Trophoblast cell (in vitro differentiated cells and primary cell): ENCODE data around the gene IL6R.

Experiments
- DNase-seq, 2 donors: peaks; one replicate each; pipeline ENCODE4 v3.0.0-alpha.2; 2016
- H2AFZ ChIP-seq: 2 replicates; pipeline ENCODE4 v1.6.1; 2013; ENCODE audit warnings: low read length, moderate library complexity, mild to moderate bottlenecking; ENCODE audit not compliant: insufficient read depth, poor library complexity
- H2AK5ac ChIP-seq: 2 replicates; pipeline ENCODE4 v1.6.1; 2013; ENCODE audit warnings: mild to moderate bottlenecking, low read length
- H2BK120ac ChIP-seq: 2 replicates; pipeline ENCODE4 v1.6.1; 2013; ENCODE audit warnings: low read length, mild to moderate bottlenecking, moderate library complexity; ENCODE audit not compliant: insufficient read depth, poor library complexity
- H2BK12ac ChIP-seq: 2 replicates; pipeline ENCODE4 v1.6.1; 2013; ENCODE audit warnings: mild to moderate bottlenecking, low read length, moderate library complexity
- H2BK5ac ChIP-seq: 2 replicates; pipeline ENCODE4 v1.6.1; 2013; ENCODE audit warnings: low read length, low read depth, moderate library complexity, mild to moderate bottlenecking; ENCODE audit not compliant: poor library complexity
- H3K14ac ChIP-seq: 2 replicates; pipeline ENCODE4 v1.6.1; 2013; ENCODE audit warnings: mild to moderate bottlenecking, low read length
- H3K18ac ChIP-seq: 2 replicates; pipeline ENCODE4 v1.6.1; 2013; ENCODE audit warnings: mild to moderate bottlenecking, low read length
- H3K23ac ChIP-seq: 2 replicates; pipeline ENCODE4 v1.6.1; 2013; ENCODE audit warnings: low read length
- H3K27ac ChIP-seq: 2 replicates; pipeline ENCODE4 v1.5.1; 2013; ENCODE audit warnings: low read depth, mild to moderate bottlenecking, inconsistent platforms, low read length, moderate library complexity
- H3K27me3 ChIP-seq: 2 replicates; pipeline ENCODE4 v1.6.1; 2013; ENCODE audit warnings: inconsistent platforms, mild to moderate bottlenecking, low read length, moderate library complexity; ENCODE audit not compliant: insufficient read depth
- H3K36me3 ChIP-seq, 2 experiments: 1 replicate in 1 of 2; 2 replicates in 1 of 2; pipeline ENCODE4 v1.6.1; 2013; ENCODE audit warnings: low read length in 2 of 2, mild to moderate bottlenecking in 2 of 2, moderate library complexity in 1 of 2; ENCODE audit not compliant: insufficient read depth in 2 of 2, control insufficient read depth in 1 of 2
- H3K4ac ChIP-seq: 2 replicates; pipeline ENCODE4 v1.6.1; 2013; ENCODE audit warnings: low read depth, mild to moderate bottlenecking, low read length, moderate library complexity
- H3K4me1 ChIP-seq, 2 experiments: 1 replicate in 1 of 2; 2 replicates in 1 of 2; pipeline ENCODE4 v1.6.1; 2013; ENCODE audit warnings: low read length in 2 of 2, mild to moderate bottlenecking in 2 of 2, moderate library complexity in 1 of 2; ENCODE audit not compliant: insufficient read depth in 2 of 2, control insufficient read depth in 1 of 2
- H3K4me2 ChIP-seq: 2 replicates; pipeline ENCODE4 v1.6.1; 2013; ENCODE audit warnings: inconsistent platforms, mild to moderate bottlenecking, low read length, moderate library complexity
- H3K4me3 ChIP-seq: 2 replicates; pipeline ENCODE4 v1.5.1; 2013; ENCODE audit warnings: mild to moderate bottlenecking, low read depth, low read length, inconsistent platforms
- H3K79me1 ChIP-seq: one replicate; pipeline ENCODE4 v1.6.1; 2013; ENCODE audit warnings: low read length
- H3K79me2 ChIP-seq: 2 replicates; pipeline ENCODE4 v1.6.1; 2013; ENCODE audit warnings: low read length, mild to moderate bottlenecking; ENCODE audit not compliant: control insufficient read depth, insufficient read depth, poor library complexity
- H3K9ac ChIP-seq: 2 replicates; pipeline ENCODE4 v1.6.1; 2013; ENCODE audit warnings: mild to moderate bottlenecking, low read length
- H3K9me3 ChIP-seq: 2 replicates; pipeline ENCODE4 v1.6.1; 2013; ENCODE audit warnings: low read depth, mild to moderate bottlenecking, control low read depth, inconsistent platforms, low read length; ENCODE audit not compliant: insufficient read depth
- H4K12ac ChIP-seq: 2 replicates; pipeline ENCODE4 v1.6.1; 2013; ENCODE audit warnings: low read depth, mild to moderate bottlenecking, low read length, moderate library complexity
- H4K8ac ChIP-seq: 2 replicates; pipeline ENCODE4 v1.6.1; 2013; ENCODE audit warnings: low read depth, mild to moderate bottlenecking, low read length, moderate library complexity
- H4K91ac ChIP-seq: one replicate; pipeline ENCODE4 v1.6.1; 2013; ENCODE audit warnings: low read depth, mild to moderate bottlenecking, low read length, moderate library complexity
- WGBS: extraction: QIAGEN DNeasy Blood & Tissue Kit; methylation state at CpG from one replicate; pipeline ENCODE4 v1.1.7; 2013; ENCODE audit warnings: missing lambda C conversion rate; ENCODE audit not compliant: insufficient read length, insufficient coverage; ENCODE audit errors: extremely low coverage; 5-methylcytosine and 5-hydroxymethylcytosine counted together

The IL6R gene

DNA sequence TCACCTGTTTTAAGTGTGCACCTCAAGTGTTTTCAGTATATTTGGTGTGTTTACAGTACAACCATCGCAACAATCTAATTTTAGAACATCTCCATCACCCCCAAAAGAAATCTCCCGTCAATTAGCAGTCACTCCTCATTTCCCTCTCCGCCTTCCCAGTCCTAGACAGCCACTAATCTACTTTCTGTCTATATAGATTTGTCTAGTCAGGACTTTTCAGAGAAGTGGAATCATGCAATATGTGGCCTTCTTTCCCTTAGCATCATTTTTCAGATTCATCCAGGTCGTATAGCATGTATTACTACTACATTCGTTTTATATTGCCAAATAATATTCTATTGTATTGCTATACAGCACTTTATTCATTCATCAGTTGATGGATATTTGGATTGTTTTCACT is 98.8 kb downstream of the IL6R start:
- Histone ChIP-seq H3K9me3 (peaks cover 12% of the 10 kb centered on the region), H2BK120ac (no peak overlapping the region), H3K36me3 (no peaks in the 10 kb centered on the region), H3K4me2 (no peak overlapping the region), H3K4me3 (no peak overlapping the region), H3K4ac (no peak overlapping the region), H2AK5ac (no peak overlapping the region), H3K9ac (no peak overlapping the region), H2BK5ac (no peak overlapping the region), H3K23ac (no peak overlapping the region), H2AFZ (no peak overlapping the region), H3K79me2 (no peaks in the 10 kb centered on the region), H3K18ac (no peak overlapping the region), H3K14ac (no peak overlapping the region), H2BK12ac (no peak overlapping the region), H3K79me1 (no peaks in the 10 kb centered on the region), H4K8ac (no peak overlapping the region), H4K12ac (no peak overlapping the region), H3K27me3 (peaks cover 46% of the 10 kb centered on the region), H4K91ac (no peak overlapping the region), H3K4me1 (peaks cover 8 to 13% of the 10 kb centered on the region in 2 experiments), H3K27ac (no peak overlapping the region)
- WGBS, result no CpG with 5 or more reads among the region's 5 CpGs
- DNase-seq, result no peak

DNA sequence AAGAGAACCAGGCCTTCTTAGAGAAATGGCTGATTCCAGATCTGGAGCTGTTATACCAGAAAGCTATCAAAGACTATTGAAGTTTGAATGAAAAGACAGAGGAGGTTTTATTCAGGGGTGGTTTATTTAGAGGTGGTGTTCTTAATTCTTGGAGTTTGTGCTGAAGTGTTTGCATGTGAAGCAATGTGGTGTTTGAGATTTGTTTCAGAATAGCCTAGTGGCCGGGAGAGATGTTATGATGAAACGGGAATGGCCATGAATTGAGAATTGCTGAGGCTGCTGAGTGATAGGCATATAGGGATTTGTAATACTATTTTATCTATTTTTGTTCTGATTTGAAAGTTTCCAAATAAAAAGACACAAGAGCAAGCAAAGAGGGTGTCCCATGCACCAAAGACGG is 107.6 kb downstream of the IL6R start:
- Histone ChIP-seq H3K4me3 (no peak overlapping the region), H3K9me3 (peaks cover 1% of the 10 kb centered on the region), H3K27me3 (no peaks in the 10 kb centered on the region), H2AFZ (no peak overlapping the region), H3K27ac (no peak overlapping the region), H2BK5ac (no peak overlapping the region), H3K9ac (no peak overlapping the region), H4K12ac (no peak overlapping the region), H3K79me2 (no peaks in the 10 kb centered on the region), H3K79me1 (no peaks in the 10 kb centered on the region), H2AK5ac (no peak overlapping the region), H2BK12ac (no peak overlapping the region), H4K8ac (no peak overlapping the region), H3K4me1 (no peaks in the 10 kb centered on the region), H3K18ac (no peak overlapping the region), H3K4ac (no peak overlapping the region), H4K91ac (no peak overlapping the region), H2BK120ac (no peak overlapping the region), H3K36me3 (no peaks in the 10 kb centered on the region), H3K23ac (no peak overlapping the region), H3K4me2 (no peak overlapping the region), H3K14ac (no peak overlapping the region)
- no CpG with 5 or more reads among the region's 3 CpGs for WGBS
- DNase-seq, result no peak

- H3K18ac ChIP-seq, result no peak overlapping the region
- H3K27me3 ChIP-seq, result no peaks in the 10 kb centered on the region
- no peak overlapping the region for H2BK12ac ChIP-seq
- no peak overlapping the region for H3K9ac ChIP-seq
- no peak overlapping the region for H4K91ac ChIP-seq
- H4K12ac ChIP-seq, result no peak overlapping the region
- peaks cover 1% of the 10 kb centered on the region for H3K9me3 ChIP-seq
- DNase-seq, result no peak
- H2AFZ ChIP-seq, result no peak overlapping the region
- H3K79me1 ChIP-seq, result no peaks in the 10 kb centered on the region
- H3K23ac ChIP-seq, result no peak overlapping the region
- H3K4me1 ChIP-seq, result no peaks in the 10 kb centered on the region
- no peak overlapping the region for H2AK5ac ChIP-seq
- no peak overlapping the region for H4K8ac ChIP-seq
- H3K14ac ChIP-seq, result no peak overlapping the region
- no peak overlapping the region for H3K4ac ChIP-seq
- WGBS, result no CpG with 5 or more reads among the region's 7 CpGs
- no peak overlapping the region for H3K27ac ChIP-seq
- H3K36me3 ChIP-seq, result no peaks in the 10 kb centered on the region
- no peak overlapping the region for H3K4me3 ChIP-seq
- no peak overlapping the region for H2BK120ac ChIP-seq
- no peak overlapping the region for H2BK5ac ChIP-seq
- H3K79me2 ChIP-seq, result no peaks in the 10 kb centered on the region
- H3K4me2 ChIP-seq, result no peak overlapping the region
Measured at GRCh38 chr1:154514066-154514553, 109.0 kb downstream of the IL6R start.

DNA sequence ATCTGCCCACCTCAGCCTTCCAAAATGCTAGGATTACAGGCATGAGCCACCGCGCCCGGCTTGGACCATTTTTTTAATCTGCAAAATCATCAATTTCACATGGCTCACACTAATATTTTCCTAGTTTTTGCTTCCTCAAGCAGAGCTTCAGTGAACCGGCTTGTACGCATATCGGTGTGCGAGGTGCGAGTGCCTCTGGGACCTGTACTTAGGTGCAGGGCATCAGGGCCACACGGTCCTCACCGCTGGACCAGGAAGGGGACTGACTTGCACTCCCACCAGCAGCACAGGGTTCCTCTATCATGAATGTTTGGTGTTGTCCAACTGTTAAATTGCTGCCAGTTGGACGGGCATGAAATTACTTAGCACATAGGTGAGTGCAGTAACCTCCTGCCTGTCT is 112.5 kb downstream of the IL6R start:
- H3K4me1 ChIP-seq, result no peaks in the 10 kb centered on the region
- H4K8ac ChIP-seq, result no peak overlapping the region
- no peaks in the 10 kb centered on the region for H3K36me3 ChIP-seq
- no peak overlapping the region for H3K14ac ChIP-seq
- H3K23ac ChIP-seq, result no peak overlapping the region
- no peaks in the 10 kb centered on the region for H3K79me2 ChIP-seq
- peaks cover 1% of the 10 kb centered on the region for H3K9me3 ChIP-seq
- no peak overlapping the region for H3K4ac ChIP-seq
- H3K18ac ChIP-seq, result no peak overlapping the region
- no peak overlapping the region for H3K9ac ChIP-seq
- H4K12ac ChIP-seq, result no peak overlapping the region
- no peak for DNase-seq
- H3K4me3 ChIP-seq, result no peak overlapping the region
- no peak overlapping the region for H2BK12ac ChIP-seq
- H3K79me1 ChIP-seq, result no peaks in the 10 kb centered on the region
- no peak overlapping the region for H3K4me2 ChIP-seq
- H2AFZ ChIP-seq, result no peak overlapping the region
- H3K27ac ChIP-seq, result no peak overlapping the region
- no peak overlapping the region for H2AK5ac ChIP-seq
- WGBS, result no CpG with 5 or more reads among the region's 11 CpGs
- H3K27me3 ChIP-seq, result peaks cover 4% of the 10 kb centered on the region
- H2BK120ac ChIP-seq, result no peak overlapping the region
- H2BK5ac ChIP-seq, result no peak overlapping the region
- H4K91ac ChIP-seq, result no peak overlapping the region
